HG02759 (cell line): ENCODE results near the gene LSM2.
A peak's percentile ranks its signal among the peaks of the same experiment; 100 is the strongest.
"Not testable (repeated sequence)": the region's sequence is repeated elsewhere in the genome, so short reads cannot be mapped to it uniquely, and the experiment has no call there.

ENCODE experiments used
- ATAC-seq: cut with Tn5 transposase; IDR thresholded peaks from one replicate; pipeline ENCODE4 v1.9.1; 2021; ENCODE audit warnings: mild to moderate bottlenecking, moderate library complexity; ENCODE audit not compliant: unreplicated experiment

LSM2 gene

DNA sequence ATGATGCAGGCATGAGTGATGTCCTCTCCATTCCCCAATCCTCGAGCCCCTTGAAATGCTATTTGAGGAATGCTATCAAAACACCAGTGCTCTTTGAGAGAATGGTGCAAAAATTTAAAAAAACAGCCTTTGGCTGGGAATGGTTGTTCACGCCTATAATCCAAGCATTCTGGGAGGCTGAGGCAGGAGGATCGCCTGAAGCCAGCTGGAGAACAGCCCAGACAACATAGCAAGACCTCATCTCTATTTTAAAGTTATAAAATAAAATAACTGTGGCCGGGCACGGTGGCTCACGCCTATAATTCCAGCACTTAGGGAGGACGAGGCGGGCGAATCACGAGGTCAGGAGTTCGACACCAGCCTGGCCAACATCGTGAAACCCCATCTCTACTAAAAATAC is 7.0 kb downstream of the LSM2 start:
- no peak for ATAC-seq

DNA sequence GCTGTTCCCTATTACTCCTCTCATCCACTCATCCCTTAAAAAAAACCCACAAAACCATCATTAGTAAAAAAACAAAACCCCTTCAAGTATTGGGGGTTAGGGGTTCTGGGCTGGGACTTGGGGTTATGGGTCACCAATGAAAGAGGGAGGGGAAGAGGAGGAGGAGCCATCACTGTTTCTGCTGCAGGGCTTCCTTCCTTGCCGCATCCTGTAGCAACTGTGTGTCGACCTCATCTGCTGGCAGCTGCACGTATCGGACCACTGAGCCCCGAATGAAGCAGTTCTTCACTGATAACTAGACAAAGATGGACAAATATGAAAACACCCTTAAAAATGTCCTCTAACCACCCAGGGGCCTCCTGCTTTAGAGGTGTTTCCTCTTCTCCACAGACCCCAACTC is 9.2 kb downstream of the LSM2 start:
- ATAC-seq: no peak

- no peak for ATAC-seq
Observed at GRCh38 chr6:31796993-31797385, 9.8 kb downstream of the LSM2 start.

- ATAC-seq: peak; percentile 88
Observed at GRCh38 chr6:31795616-31796298, 11.0 kb downstream of the LSM2 start, which contains the start of gene VARS1. VARS1 (minus strand) TSS chr6:31795752; CDS start chr6:31795217, 535 bp downstream.

DNA sequence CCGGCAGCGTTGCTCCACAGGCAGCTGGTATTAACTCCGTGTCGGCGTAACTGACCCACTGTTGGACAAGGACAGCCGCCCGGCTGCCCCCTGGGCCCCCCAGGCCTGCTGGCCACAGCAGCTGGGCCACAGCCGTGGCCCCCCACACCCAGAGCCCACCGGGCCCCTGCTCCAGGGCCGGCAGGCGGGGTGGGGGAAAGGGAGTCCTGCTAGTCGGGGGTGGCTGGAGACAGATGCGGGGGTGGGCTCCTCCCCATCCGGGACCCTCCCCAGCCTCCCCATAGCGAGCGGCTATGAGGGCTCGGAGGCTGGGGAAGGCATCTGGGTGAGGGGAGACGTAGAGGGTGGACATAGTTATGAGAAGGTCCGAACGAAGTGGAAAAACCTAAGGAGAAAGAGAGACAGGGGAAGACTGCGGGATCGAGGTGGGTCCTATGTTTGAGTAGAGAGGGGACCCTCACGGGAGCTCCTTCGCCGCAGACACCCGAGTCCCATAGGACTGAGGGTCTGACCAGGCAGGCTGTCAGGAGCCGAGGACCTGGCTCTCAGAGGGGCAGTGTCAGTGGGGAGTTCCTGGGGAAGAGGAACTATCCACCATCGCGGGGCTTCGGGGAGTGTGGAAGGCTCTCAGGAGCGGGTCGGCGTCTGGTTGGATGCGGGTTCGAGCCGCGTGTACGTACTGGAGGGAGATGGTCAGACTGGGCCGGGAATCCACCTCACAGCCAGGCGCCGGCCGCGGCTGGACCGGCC is 11.7 kb downstream of the LSM2 start:
- peak; percentile 5 for ATAC-seq

DNA sequence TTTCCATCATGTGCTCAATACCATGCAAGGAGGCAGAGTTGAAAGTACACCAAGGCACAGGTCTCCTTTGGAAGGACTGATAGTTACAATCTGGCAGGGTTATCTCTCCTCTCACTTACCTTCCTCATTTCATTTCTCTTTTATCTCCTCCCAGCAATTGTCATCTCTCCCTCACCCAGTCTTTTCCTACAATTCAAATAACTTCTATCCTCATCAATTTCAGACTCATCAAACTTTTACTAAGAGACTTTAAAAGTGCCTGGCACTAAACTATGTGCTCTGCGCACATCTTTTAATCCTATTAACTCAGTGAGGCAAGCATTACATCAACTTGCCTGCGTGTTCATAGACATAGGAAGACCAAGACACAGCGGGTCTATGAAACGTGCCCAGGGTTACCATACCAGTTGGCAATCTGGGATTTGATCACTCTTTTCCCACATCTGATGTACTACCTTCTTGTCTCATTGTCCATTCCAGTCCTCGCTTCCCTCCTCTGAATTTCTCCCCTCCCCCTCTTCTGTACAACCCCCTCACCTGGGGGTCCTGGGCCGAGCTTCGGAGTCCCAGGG is 12.4 kb downstream of the LSM2 start:
- no peak for ATAC-seq

- ATAC-seq: not testable (repeated sequence)
Observed at GRCh38 chr6:31793927-31794245, 12.9 kb downstream of the LSM2 start.

GRCh38 chr6:31792761-31793171 is 14.0 kb downstream of the LSM2 start:
- no peak for ATAC-seq

DNA sequence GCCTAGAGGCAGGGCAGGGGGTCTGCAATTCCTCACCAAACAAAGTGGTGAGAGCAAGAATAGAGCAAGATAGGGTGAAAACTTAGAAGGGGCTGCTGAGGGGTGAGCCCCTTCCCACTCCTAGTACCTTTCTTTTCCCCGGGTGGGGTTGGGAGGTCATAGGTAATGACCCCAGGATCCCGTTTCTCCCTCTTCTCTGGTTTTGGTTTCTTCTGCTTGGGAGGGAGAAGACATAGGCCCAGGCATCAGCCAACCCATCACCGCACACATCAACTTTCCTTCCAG is 14.7 kb downstream of the LSM2 start:
- ATAC-seq: no peak

GRCh38 chr6:31791324-31792089 is 15.3 kb downstream of the LSM2 start:
- no peak for ATAC-seq

DNA sequence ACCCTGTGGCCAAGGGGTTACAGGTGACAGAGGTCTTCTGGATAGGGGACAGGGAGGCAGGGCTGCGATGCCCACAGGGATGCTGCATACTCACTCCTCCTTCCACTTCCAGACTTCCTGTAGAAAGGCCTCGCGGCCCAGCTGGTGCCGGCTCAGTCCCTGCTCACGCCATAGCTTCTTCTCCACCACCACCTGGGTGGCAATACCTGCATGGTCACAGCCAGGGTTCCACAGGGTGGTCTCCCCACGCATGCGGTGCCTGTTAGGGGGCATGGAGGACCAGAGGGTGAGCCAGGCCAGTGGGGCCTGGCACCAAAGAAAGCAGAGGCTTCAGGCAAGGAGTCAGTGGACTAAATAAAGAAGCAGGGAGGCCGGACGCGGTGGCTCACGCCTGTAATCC is 21.3 kb downstream of the LSM2 start:
- no peak for ATAC-seq

- no peak for ATAC-seq
Observed at GRCh38 chr6:31784098-31784925, 22.5 kb downstream of the LSM2 start.

- no peak for ATAC-seq
Observed at GRCh38 chr6:31782126-31782855, 24.5 kb downstream of the LSM2 start.

GRCh38 chr6:31781244-31782125 is 25.3 kb downstream of the LSM2 start:
- ATAC-seq: no peak

DNA sequence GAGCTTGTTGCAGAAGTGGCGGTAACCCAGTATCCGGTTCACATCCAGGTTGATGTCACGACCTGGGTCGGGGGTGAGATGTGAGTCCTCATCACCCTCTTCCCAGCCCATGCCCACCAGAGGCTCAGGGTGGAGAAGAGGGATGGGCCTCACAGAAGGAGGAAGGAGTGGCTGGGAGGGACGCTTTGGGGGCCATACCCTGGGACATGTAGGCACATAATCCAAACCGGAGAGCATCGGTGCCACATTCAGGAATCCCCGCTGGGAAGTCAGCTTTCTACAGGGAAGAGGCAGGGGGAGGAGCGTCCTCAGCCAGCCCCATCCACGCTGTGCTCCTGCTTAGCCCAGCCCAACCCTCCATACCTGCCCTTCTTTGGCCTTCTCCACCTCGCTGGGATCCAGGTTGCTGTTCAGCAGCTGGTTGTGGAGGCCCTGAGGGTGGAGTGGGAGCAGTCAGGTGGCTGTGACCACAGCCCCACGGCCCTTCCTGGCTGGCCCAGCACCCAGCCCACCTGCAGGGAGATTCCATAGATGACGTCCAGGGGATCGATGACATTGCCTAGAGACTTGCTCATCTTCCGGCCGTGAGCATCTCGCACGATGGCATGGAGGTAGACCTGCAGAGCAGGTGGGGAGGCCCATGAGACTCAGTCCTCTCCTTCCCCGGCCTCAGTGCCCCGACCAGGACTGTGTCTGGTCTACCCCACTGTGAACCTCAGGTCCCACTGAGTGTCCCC is 26.1 kb downstream of the LSM2 start:
- ATAC-seq: no peak

- ATAC-seq: no peak
Observed at GRCh38 chr6:31779908-31780307, 26.9 kb downstream of the LSM2 start.

DNA sequence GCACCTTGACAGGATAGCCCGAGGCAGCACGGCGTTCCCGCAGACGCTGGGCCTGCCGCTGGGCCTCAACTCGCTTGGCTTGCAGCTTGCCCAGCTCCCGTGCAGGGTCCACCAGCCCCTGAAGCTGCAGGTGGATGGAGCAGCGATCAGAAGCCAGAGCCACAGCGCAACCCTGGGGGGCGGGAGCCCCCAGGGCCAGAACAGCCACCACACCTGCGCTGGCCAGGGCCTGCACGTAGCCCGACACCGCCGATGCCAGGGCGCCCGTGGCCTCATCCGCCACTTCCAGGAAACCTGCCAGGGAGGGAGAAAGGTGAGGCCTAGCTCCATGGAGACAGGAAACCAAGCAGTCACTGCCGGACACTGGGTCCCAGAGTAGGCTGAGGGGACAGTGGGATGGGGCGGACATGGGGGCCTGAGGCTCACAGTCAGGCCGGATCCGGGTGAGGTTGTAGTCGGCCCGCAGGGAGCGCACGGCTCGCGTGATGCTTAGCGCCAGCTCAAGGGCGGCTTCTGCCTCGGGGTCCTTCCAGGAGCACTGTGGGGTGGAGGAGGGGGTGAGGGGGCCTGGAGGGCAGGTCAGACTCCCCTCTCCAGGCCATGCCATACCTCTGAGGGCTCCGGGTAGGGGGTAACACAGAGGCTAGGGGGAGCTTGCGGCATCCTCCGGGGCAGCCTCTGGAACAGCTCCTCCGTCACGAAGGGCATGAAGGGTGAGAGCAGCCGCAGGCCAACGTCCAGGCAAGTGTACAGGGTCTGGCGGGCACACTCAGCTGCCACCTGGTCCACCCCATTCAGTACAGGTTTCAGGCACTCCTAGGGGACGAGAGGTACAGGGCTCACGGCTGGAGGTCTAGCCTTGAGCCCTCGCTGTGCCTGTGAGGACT is 27.5 kb downstream of the LSM2 start:
- ATAC-seq: no peak

DNA sequence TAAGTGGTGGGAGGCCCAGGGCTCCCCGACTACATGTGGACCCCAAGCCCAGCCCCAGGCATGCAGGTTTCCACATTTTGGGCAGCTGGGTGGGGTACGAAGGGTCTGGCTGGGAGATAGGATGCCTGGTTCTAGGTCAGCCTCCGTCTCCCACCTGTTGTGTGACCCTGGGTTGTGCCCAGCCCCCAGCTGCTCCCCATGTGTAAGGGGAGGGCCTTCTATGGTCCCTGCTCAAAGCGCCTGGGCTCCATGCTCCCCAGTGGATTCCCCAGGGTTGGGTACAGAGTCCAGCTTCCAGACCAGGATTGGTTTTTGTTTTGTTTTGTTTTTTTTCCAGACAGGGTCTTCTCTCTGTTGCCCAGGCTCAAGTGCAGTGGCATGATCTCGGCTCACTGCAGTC is 28.6 kb downstream of the LSM2 start:
- no peak for ATAC-seq
